ENCODE data around the gene RASAL3. TPM values are rescaled to one million over a fixed set of nuclear protein-coding genes. Genes with fewer than 3 reads are reported as not detected.

The RASAL3 gene
- polyA plus RNA-seq, 2 of the 4 experiments (the other 2 are of a cell fraction), result not detected

GRCh38 chr19:15418231-15418578 lies 46.1 kb downstream of the RASAL3 start:
- Histone ChIP-seq H3K27ac (peak overlapping the region; percentile 85 to 96), H3K4me1 (peaks cover 16% of the 10 kb centered on the region), H3K4me2 (peak overlapping the region; percentile 90), H3K4me3 (peak overlapping the region; percentile 78), H3K9me3 (peaks cover 1% of the 10 kb centered on the region; the same call in 1 of the 3 replicates)
- peak in 1 of 2 experiments; percentile 1; a peak in 1 of 6 replicates for ATAC-seq
- TF ChIP-seq REST (IDR thresholded peaks at IDR 0.05) (no peak), HOXA7 (CRISPR knock-in tag; IDR thresholded peaks at IDR 0.05) (no peak), EHMT2 (IDR thresholded peaks at IDR 0.05; ENCODE audit: low read depth) (no peak)
- peak in 1 of 2 experiments; percentile 21 for DNase-seq (ENCODE audit: low read depth in 1 of 2, low spot score in 1 of 2)
- ChIA-PET POLR2A (interaction anchor here (1.3 to 3.1 kb wide), 5 partner anchors 18 to 138 kb away, joined by 3 to 34 read pairs (median 6); partner anchors contain the start of gene AKAP8), CTCF (interaction anchor here (0.6 to 3.5 kb wide), 8 partner anchors 8 to 140 kb away, joined by 3 to 15 read pairs (median 5); partner anchors contain the start of gene AKAP8)
- no peak for FAIRE-seq
- 4% methylated on average over 13 of the region's 16 CpGs for WGBS (ENCODE audit: missing lambda C conversion rate)

GRCh38 chr19:15417699-15418098 lies 46.6 kb downstream of the RASAL3 start:
- ChIA-PET POLR2A (interaction anchor here (1.8 to 3.1 kb wide), 3 partner anchors 18 to 138 kb away, joined by 6 to 34 read pairs (median 14); partner anchors contain the start of gene AKAP8), CTCF (interaction anchor here (1.0 to 3.5 kb wide), 3 partner anchors 37 to 134 kb away, joined by 3 to 15 read pairs (median 12); partner anchors contain the start of gene AKAP8)
- Histone ChIP-seq H3K4me2 (peak overlapping the region; percentile 90), H3K9me3 (no peaks in the 10 kb centered on the region), H3K27ac (peak overlapping the region; percentile 85 to 96), H3K4me3 (peak overlapping the region; percentile 78), H3K4me1 (peaks cover 20% of the 10 kb centered on the region)
- ATAC-seq (no peak), DNase-seq (ENCODE audit: low read depth in 1 of 2, low spot score in 1 of 2) (no peak), FAIRE-seq (no peak)
- WGBS (ENCODE audit: missing lambda C conversion rate), result 53% methylated on average over 9 of the region's 9 CpGs
- TF ChIP-seq NPAS2 (CRISPR knock-in tag; IDR thresholded peaks at IDR 0.05; ENCODE audit: borderline replicate concordance), result no peak
- TF ChIP-seq JUN (IDR thresholded peaks at IDR 0.05), result no peak
- no peak for TF ChIP-seq CEBPB (IDR thresholded peaks at IDR 0.05)
- TF ChIP-seq KDM5A (IDR thresholded peaks at IDR 0.05), result no peak
- TF ChIP-seq CBX2 (IDR thresholded peaks at IDR 0.05; ENCODE audit: borderline replicate concordance, low read depth), result no peak
- TF ChIP-seq FOSL2 (IDR thresholded peaks at IDR 0.05), result no peak
- no peak for TF ChIP-seq FOSL2 (CRISPR knock-in tag; IDR thresholded peaks at IDR 0.05)
- TF ChIP-seq HOXB5 (CRISPR knock-in tag; IDR thresholded peaks at IDR 0.05), result no peak
- TF ChIP-seq USF2 (IDR thresholded peaks at IDR 0.05), result no peak
- TF ChIP-seq ZC3H11A (IDR thresholded peaks at IDR 0.05), result no peak
- TF ChIP-seq BHLHE40 (IDR thresholded peaks at IDR 0.05; ENCODE audit: low read depth, low read length), result no peak
- no peak for TF ChIP-seq PBX3 (IDR thresholded peaks at IDR 0.05)

GRCh38 chr19:15412832-15413231 lies 51.5 kb downstream of the RASAL3 start:
- no peak overlapping the region for H3K4me3 ChIP-seq
- ATAC-seq, result no peak
- DNase-seq (ENCODE audit: low read depth in 1 of 2, low spot score in 1 of 2), result no peak
- no peak for FAIRE-seq
- ChIA-PET CTCF (no interaction called here), POLR2A (no interaction called here)
- no peak overlapping the region for H3K4me2 ChIP-seq
- TF ChIP-seq MAFK (IDR thresholded peaks at IDR 0.05; ENCODE audit: partially characterized antibody), result no peak
- no peak for TF ChIP-seq FOXS1 (CRISPR knock-in tag; IDR thresholded peaks at IDR 0.05)
- no peak for TF ChIP-seq E2F6 (IDR thresholded peaks at IDR 0.05; ENCODE audit: borderline replicate concordance, low read depth)
- no peak for TF ChIP-seq EHF (CRISPR knock-in tag; IDR thresholded peaks at IDR 0.05)
- no peak for TF ChIP-seq POLR2A (IDR thresholded peaks at IDR 0.05; ENCODE audit: low read length)
- no peak for TF ChIP-seq ATOH8 (CRISPR knock-in tag; IDR thresholded peaks at IDR 0.05; ENCODE audit: low read depth)
- no peak for TF ChIP-seq FOSL2 (IDR thresholded peaks at IDR 0.05)
- TF ChIP-seq FOSL2 (CRISPR knock-in tag; IDR thresholded peaks at IDR 0.05), result no peak
- no peak for TF ChIP-seq CBX8 (IDR thresholded peaks at IDR 0.05)
- no peak for TF ChIP-seq BHLHE40 (IDR thresholded peaks at IDR 0.05; ENCODE audit: low read depth, low read length)
- 70% methylated on average over 4 of the region's 4 CpGs for WGBS (ENCODE audit: missing lambda C conversion rate)
- no peaks in the 10 kb centered on the region for H3K9me3 ChIP-seq
- peaks cover 29% of the 10 kb centered on the region for H3K4me1 ChIP-seq
- H3K27ac ChIP-seq, result no peak overlapping the region
